ENCODE measurements around the gene MYL5. TPM values are rescaled to one million over a fixed set of nuclear protein-coding genes. Genes with fewer than 3 reads are reported as not detected.

MYL5 gene
- total and polyA plus RNA-seq, 2 of the 13 experiments (the other 11 are each of a cell fraction or from before 2014, with no cell fraction given), result 6.5 to 16.0 TPM

GRCh38 chr4:723751-724530 is 49.6 kb downstream of the MYL5 start (continued):
- peak; percentile 36; the same call in 1 of the 2 replicates for TF ChIP-seq ARID5B (CRISPR knock-in tag; IDR thresholded peaks at IDR 0.05)
- TF ChIP-seq NONO (IDR thresholded peaks at IDR 0.05), result no peak
- 0 out of 2 replicates have a peak, but pooled peaks have one; percentile 34 for TF ChIP-seq NONO (CRISPR knock-in tag; conservative IDR thresholded peaks at IDR 0.05)
- TF ChIP-seq HOXA3 (CRISPR knock-in tag; IDR thresholded peaks at IDR 0.05), result 0 out of 2 replicates have a peak, but pooled peaks have one; percentile 27
- peak; percentile 68; the same call in 1 of the 2 replicates for TF ChIP-seq HNF4A (CRISPR knock-in tag; IDR thresholded peaks at IDR 0.05)
- peak; percentile 47; the same call in 1 of the 2 replicates for TF ChIP-seq ZBTB7B (CRISPR knock-in tag; IDR thresholded peaks at IDR 0.05)
- TF ChIP-seq FOXA3 (CRISPR knock-in tag; IDR thresholded peaks at IDR 0.05), result 0 out of 2 replicates have a peak, but pooled peaks have one; percentile 9
- 0 out of 2 replicates have a peak, but pooled peaks have one; percentile 7 for TF ChIP-seq BORCS8-MEF2B (CRISPR knock-in tag; IDR thresholded peaks at IDR 0.05)
- TF ChIP-seq HOXA7 (CRISPR knock-in tag; IDR thresholded peaks at IDR 0.05), result 0 out of 2 replicates have a peak, but pooled peaks have one; percentile 39
- TF ChIP-seq ZSCAN25 (CRISPR knock-in tag; IDR thresholded peaks at IDR 0.05), result 0 out of 2 replicates have a peak, but pooled peaks have one; percentile 13
- peak; percentile 26; the same call in 1 of the 2 replicates for TF ChIP-seq STAG1 (CRISPR knock-in tag; IDR thresholded peaks at IDR 0.05)
- no peak for TF ChIP-seq SOX6 (IDR thresholded peaks at IDR 0.05)
- peak; percentile 32; the same call in 1 of the 2 replicates for TF ChIP-seq SOX6 (CRISPR knock-in tag; IDR thresholded peaks at IDR 0.05)
- TF ChIP-seq PATZ1 (CRISPR knock-in tag; IDR thresholded peaks at IDR 0.05), result peak; percentile 90
- TF ChIP-seq ZNF569 (CRISPR knock-in tag; IDR thresholded peaks at IDR 0.05; ENCODE audit: borderline replicate concordance), result no peak
- peak; percentile 29; the same call in 1 of the 2 replicates for TF ChIP-seq GABPB1 (CRISPR knock-in tag; IDR thresholded peaks at IDR 0.05)
- TF ChIP-seq TARDBP (CRISPR knock-in tag; IDR thresholded peaks at IDR 0.05), result 0 out of 2 replicates have a peak, but pooled peaks have one; percentile 33
- peak; percentile 65; the same call in 1 of the 2 replicates for TF ChIP-seq ZBTB38 (CRISPR knock-in tag; IDR thresholded peaks at IDR 0.05)
- peak; percentile 66 for TF ChIP-seq CTCF (CRISPR knock-in tag; IDR thresholded peaks at IDR 0.05)
- TF ChIP-seq TFAP4 (IDR thresholded peaks at IDR 0.05; ENCODE audit: borderline replicate concordance, low read depth), result peak; percentile 39; the same call in 1 of the 2 replicates
- TF ChIP-seq SALL1 (CRISPR knock-in tag; IDR thresholded peaks at IDR 0.05), result peak; percentile 80
- TF ChIP-seq MEIS2 (CRISPR knock-in tag; IDR thresholded peaks at IDR 0.05), result 0 out of 2 replicates have a peak, but pooled peaks have one; percentile 27
